ENCODE results near the gene RAB7B.

RAB7B gene

GRCh38 chr1:206021008-206021625 lies 17.9 kb upstream of the RAB7B start:
- H3K27ac ChIP-seq, result no peak overlapping the region
- TF ChIP-seq, protein P1, sequence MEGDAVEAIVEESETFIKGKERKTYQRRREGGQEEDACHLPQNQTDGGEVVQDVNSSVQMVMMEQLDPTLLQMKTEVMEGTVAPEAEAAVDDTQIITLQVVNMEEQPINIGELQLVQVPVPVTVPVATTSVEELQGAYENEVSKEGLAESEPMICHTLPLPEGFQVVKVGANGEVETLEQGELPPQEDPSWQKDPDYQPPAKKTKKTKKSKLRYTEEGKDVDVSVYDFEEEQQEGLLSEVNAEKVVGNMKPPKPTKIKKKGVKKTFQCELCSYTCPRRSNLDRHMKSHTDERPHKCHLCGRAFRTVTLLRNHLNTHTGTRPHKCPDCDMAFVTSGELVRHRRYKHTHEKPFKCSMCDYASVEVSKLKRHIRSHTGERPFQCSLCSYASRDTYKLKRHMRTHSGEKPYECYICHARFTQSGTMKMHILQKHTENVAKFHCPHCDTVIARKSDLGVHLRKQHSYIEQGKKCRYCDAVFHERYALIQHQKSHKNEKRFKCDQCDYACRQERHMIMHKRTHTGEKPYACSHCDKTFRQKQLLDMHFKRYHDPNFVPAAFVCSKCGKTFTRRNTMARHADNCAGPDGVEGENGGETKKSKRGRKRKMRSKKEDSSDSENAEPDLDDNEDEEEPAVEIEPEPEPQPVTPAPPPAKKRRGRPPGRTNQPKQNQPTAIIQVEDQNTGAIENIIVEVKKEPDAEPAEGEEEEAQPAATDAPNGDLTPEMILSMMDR (conservative IDR thresholded peaks at IDR 0.05), result no peak

DNA sequence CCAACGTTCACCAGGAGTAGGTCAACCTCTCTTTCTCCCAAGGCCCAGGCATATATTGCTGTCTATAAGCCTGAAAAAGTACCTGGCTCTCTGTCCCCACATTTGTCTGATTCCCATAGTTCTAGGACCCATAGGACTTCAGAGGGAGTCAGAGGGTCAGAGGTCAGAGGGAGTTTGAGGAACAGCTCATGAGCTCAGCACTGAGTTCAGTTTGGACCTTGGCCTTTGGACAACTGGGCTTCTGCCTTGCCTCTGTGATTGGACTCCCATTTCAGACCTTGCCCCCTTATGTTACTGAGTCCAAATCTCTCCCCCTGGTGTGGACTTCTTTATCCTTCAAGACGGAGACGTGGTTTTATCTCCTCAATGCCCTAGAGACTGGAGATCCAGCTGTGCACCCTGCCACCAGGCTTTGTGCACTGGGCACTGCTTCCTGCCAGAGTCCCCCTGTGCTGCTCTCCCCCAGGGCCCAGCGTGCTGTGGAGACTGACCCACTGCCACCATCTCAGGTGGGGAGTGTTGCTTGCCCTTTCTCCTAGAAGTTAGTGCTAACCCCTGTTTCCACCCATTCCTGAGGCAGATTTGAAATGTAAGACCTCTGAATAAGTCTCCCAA lies 17.3 kb upstream of the RAB7B start:
- TF ChIP-seq, protein P1 (conservative IDR thresholded peaks at IDR 0.05), result no peak
- H3K27ac ChIP-seq, result no peak overlapping the region

- no peak overlapping the region for H3K27ac ChIP-seq
- TF ChIP-seq, protein P1 (conservative IDR thresholded peaks at IDR 0.05), result no peak
Measured at GRCh38 chr1:206015071-206015470, 11.9 kb upstream of the RAB7B start.

DNA sequence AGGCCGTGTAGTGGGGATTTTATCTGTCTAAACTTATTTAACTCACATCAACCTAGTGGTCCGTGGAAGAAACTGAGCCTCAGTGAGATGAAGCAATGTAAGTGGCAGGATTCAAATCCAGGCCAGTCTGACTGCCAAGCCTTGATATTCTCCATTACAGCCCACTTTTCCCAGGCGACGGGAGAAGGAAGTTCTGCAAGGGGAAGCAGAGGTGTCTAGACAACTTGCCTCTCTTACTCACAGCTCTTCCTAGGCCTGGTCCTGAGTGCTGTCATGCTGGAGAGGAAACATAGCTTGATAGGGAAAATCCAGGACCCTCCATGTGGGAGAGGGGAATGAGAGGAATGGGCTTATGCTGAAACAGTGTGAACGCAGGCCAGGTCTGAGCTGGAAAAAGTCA lies 11.4 kb upstream of the RAB7B start:
- TF ChIP-seq, protein P1 (conservative IDR thresholded peaks at IDR 0.05), result no peak
- H3K27ac ChIP-seq, result no peak overlapping the region

DNA sequence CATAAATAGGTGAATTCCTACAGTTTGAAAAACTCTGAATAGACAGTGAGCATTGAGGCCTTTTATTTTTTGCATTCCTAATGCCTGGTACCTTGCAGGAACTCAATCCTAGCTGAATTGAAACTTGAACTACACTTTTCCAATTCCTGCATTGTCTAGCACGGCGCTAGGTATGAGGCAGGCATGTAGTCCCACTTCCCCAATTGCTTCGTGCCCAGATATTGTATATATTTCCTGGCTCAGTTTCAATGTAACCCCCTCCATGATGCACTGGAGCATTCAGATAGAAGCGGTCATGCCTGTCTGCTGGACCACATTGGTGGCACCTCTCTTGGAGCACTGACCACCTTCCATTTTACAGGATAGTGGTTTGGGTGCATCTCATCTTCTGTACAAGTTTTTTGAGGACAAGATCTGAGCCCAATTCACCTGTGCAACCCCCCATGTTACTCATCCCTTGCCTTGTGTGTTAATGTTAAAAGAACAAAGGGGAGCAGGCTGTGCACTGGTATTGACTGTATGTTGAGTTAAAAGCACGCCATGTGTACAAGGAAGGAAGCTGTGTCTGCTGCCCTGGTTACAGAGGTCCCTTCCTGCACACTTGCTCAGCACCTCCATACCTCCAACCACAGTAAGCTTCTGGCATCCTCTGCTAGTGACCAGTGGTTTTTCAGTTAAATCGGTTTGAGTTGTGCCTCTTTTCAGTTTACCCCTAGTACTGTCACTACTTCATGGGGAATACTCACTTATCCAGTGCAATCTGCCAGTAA lies 10.0 kb upstream of the RAB7B start:
- no peak overlapping the region for H3K27ac ChIP-seq
- TF ChIP-seq, protein P1 (conservative IDR thresholded peaks at IDR 0.05), result no peak

DNA sequence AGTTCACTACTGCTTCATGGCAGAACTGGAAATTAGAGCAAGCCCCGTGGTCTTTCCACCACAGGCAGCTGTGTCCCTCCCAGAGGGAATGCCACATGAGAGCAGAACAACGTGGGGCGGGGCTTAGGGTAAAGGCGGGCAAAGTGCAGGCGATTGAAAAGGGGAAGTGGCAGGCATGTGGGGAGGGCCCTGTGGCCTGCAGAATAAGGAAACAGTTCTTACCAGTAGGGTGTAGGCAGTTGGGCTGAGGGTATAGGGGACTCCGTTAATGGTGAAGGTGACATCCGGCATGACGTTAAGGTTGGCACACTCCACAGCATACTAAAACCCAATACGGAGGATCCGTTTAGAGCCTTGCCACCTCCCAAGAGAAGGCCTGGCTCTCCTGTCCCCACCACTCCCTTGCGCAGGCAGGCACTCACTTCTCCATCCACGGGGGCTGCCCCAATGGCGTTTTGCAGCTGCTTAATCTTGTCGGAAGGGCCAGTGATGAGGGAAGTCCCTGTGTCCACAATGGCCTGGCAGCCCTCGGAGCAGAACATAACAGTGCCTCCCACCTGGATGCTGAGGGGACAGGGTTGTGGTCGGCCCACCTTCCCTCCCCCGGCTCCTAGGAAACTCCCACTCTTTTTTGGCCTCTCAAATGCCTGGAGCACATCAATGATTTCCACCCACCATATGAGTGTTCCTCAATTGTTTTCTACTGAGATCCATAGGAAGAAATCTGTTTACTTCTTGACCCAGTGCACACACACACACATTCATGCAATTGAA lies 9.1 kb upstream of the RAB7B start:
- no peak overlapping the region for H3K27ac ChIP-seq
- TF ChIP-seq, protein P1 (conservative IDR thresholded peaks at IDR 0.05), result no peak

DNA sequence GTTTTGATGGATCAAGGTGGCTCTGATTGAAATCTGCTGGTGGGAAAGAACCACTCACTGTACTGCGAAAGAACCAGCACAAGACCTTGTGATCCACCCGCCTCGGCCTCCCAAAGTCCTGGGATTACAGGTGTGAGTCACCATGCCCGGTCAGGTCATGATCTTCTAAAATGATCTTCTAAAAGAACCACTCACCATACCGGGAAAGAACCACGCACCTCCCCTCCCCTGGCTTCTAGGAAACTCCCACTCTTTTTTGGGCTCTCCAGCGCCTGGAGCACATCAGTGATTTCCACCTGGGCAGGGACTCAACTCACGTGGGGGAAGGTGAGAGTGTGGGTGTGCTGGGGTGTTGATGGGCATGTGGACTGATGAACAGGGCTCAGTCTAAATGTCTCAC lies 7.9 kb upstream of the RAB7B start:
- TF ChIP-seq, protein P1 (conservative IDR thresholded peaks at IDR 0.05), result no peak
- no peak overlapping the region for H3K27ac ChIP-seq
